ENCODE measurements around the gene LRRC73.
"Not testable (repeated sequence)": the region's sequence is repeated elsewhere in the genome, so short reads cannot be mapped to it uniquely, and the experiment has no call there.

The LRRC73 gene

DNA sequence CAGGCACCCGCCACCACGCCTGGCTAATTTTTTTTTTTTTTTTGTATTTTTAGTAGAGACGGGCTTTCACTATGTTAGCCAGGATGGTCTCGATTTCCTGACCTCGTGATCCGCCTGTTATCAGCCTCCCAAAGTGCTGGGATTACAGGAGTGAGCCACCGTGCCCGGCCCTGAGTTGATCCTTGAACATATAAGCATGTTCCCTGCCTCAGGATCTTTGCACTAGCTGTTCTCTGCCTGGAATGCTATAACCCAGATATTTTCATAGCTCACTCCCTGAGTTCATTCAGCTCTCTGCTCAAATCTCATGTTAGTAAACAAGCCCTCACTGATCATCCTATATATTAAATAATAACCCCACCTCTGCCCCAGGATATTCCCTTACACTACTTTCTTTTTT is 45.8 kb downstream of the LRRC73 start:
- TF ChIP-seq, protein P1, sequence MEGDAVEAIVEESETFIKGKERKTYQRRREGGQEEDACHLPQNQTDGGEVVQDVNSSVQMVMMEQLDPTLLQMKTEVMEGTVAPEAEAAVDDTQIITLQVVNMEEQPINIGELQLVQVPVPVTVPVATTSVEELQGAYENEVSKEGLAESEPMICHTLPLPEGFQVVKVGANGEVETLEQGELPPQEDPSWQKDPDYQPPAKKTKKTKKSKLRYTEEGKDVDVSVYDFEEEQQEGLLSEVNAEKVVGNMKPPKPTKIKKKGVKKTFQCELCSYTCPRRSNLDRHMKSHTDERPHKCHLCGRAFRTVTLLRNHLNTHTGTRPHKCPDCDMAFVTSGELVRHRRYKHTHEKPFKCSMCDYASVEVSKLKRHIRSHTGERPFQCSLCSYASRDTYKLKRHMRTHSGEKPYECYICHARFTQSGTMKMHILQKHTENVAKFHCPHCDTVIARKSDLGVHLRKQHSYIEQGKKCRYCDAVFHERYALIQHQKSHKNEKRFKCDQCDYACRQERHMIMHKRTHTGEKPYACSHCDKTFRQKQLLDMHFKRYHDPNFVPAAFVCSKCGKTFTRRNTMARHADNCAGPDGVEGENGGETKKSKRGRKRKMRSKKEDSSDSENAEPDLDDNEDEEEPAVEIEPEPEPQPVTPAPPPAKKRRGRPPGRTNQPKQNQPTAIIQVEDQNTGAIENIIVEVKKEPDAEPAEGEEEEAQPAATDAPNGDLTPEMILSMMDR (IDR thresholded peaks at IDR 0.05; ENCODE audit: low read depth, low read length, missing control alignments), result no peak
- H3K4me3 ChIP-seq (replicated peaks; ENCODE audit: low read depth, low read length), result no peak overlapping the region
- no peak for DNase-seq (ENCODE audit: extremely low read depth, low read depth)

DNA sequence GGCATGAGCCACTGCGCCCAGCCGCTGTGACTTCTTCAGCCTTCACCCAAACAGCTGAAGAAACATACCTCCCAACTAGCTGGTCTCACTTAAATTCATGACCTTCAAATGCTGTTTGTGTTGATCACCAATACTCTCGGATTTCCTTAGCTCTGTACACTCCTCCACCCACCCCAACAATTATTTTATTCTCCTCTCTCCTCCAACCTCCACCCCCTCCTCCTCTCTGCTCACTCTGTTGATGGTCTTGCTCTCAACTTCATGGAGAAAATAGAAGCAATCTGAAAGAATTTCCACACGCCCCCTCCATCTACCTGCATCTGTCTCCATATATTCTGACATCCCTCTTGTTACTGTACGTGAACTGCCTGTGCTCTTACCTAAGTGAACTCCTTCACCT is 48.2 kb downstream of the LRRC73 start:
- no peak overlapping the region for H3K4me3 ChIP-seq (replicated peaks; ENCODE audit: low read depth, low read length)
- DNase-seq (ENCODE audit: extremely low read depth, low read depth), result no peak
- TF ChIP-seq, protein P1 (IDR thresholded peaks at IDR 0.05; ENCODE audit: low read depth, low read length, missing control alignments), result no peak

DNA sequence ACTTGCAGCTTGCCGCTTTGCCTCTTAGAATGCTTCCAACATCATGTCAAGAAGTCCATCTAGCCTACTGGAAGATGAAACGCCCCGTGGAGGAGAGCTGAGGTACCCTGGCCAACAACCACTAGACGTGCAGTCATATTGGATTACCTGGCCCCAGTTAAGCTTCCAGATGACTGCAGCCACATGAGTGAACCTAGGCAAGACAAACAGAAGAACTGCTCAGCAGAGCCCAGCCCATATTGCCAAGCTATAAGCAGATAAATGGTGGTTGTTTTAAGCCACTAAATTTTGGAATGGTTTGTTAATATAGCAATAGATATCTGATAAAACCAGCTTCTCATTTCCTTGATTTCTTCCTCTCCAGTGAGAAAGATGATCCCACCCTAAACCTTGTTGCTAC is 50.1 kb downstream of the LRRC73 start:
- no peak overlapping the region for H3K4me3 ChIP-seq (replicated peaks; ENCODE audit: low read depth, low read length)
- no peak for DNase-seq (ENCODE audit: extremely low read depth, low read depth)
- TF ChIP-seq, protein P1 (IDR thresholded peaks at IDR 0.05; ENCODE audit: low read depth, low read length, missing control alignments), result no peak

DNA sequence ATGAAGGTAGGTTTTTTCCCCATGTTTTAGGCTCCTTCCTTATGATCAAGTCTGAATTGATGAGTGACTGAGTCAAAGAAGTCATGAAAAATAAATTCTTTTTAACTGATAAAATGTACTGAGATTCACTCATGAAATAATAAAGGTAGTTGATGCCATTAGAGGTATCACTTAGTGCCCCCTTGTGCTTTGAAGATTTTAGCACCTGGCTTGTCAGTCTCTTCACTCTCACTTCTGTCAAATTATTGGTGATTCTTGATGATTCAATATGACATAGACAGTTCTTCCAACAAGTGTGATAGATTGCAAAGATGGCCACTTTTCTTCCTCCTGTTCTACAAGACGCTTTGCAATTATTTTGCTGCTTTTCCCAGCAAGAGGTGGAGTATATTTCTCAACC is 50.6 kb downstream of the LRRC73 start:
- TF ChIP-seq, protein P1 (IDR thresholded peaks at IDR 0.05; ENCODE audit: low read depth, low read length, missing control alignments), result no peak
- DNase-seq (ENCODE audit: extremely low read depth, low read depth), result no peak

DNA sequence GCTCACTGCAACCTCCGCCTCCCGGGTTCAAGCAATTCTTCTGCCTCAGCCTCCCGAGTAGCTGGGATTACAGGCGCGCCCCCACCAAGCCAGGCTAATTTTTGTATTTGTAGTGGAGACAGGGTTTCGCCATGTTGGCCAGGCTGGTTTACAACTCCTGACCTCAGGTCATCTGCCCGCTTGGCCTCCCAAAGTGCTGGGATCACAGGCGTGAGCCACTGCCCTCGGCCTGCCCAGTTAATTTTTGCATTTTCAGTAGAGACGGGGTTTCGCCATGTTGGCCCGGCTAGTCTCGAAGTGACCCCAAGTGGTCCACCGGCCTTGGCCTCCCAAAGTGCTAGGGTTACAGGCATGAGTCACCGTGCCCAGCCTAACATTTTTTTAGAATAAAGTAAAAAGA is 52.0 kb downstream of the LRRC73 start:
- not testable (repeated sequence) for H3K4me3 ChIP-seq (replicated peaks; ENCODE audit: low read depth, low read length); DNase-seq (ENCODE audit: extremely low read depth, low read depth)

More for the DNA sequence above, 50.6 kb downstream of the LRRC73 start:
- no peak overlapping the region for H3K4me3 ChIP-seq (replicated peaks; ENCODE audit: low read depth, low read length)

DNA sequence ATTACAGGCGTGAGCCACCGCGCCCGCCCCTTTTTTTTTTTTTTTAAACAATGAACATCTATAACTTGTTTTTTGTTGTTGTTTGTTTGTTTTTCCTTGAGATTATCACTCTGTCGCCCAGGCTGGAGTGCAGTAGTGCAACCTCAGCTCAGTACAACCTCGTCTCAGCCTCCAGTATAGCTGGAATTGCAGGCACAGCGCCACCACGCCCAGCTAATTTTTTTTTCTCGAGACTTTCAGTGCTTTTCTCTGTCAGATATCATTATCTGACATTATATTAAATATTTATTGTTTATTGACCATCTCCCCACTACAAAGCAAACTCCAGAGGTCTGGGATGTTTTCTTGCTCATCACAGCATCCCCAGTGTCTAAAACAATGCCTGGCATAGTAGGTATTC is 52.5 kb downstream of the LRRC73 start:
- DNase-seq (ENCODE audit: extremely low read depth, low read depth), result no peak
- no peak overlapping the region for H3K4me3 ChIP-seq (replicated peaks; ENCODE audit: low read depth, low read length)
- TF ChIP-seq, protein P1 (IDR thresholded peaks at IDR 0.05; ENCODE audit: low read depth, low read length, missing control alignments), result no peak
